ENCODE data around the gene NPTX2. TPM values are rescaled to one million over a fixed set of nuclear protein-coding genes. Genes with fewer than 3 reads are reported as not detected.

NPTX2 gene
- total RNA-seq, 1 donor: 1.1 TPM

DNA sequence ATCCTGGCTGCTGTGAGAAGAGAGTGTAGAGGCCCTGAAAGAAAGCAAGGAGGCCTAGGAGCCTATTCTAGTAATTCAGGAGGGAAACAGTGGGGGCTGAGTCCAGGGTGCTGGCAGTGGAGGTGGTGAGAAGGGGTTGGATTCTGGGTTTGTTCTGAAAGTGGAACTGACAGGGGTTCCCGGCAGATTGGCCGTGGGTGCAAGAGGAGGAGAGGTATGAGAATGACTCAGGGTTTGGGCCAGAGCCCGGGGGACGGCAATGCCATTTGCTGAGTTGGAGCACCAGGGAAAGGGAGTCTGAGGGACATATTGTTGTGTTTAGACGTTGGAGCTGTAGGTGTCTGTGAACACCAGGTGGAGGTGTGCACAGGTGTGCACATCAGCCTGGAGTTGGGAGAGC lies 38.5 kb downstream of the NPTX2 start:
- Histone ChIP-seq H4K20me1 (ENCODE audit: insufficient read depth, low read length) (no peaks in the 10 kb centered on the region), H3K79me2 (ENCODE audit: insufficient read depth, low read length) (no peaks in the 10 kb centered on the region), H3K4me3 (ENCODE audit: insufficient read depth, low read length) (no peak overlapping the region), H3K27me3 (ENCODE audit: insufficient read depth, low read length) (no peaks in the 10 kb centered on the region), H3K4me2 (ENCODE audit: insufficient read depth, low read length) (no peak overlapping the region), H3K36me3 (ENCODE audit: insufficient read depth, low read length) (no peaks in the 10 kb centered on the region), H3K9me3 (ENCODE audit: low read depth, low read length) (no peaks in the 10 kb centered on the region), H3K4me1 (ENCODE audit: insufficient read depth, low read length) (no peaks in the 10 kb centered on the region), H3K27ac (ENCODE audit: low read depth, low read length) (no peak overlapping the region), H2AFZ (ENCODE audit: low read length) (no peak overlapping the region)
- DNase-seq (ENCODE audit: insufficient read length, low spot score, missing footprints): no peak
- TF ChIP-seq, protein P1, sequence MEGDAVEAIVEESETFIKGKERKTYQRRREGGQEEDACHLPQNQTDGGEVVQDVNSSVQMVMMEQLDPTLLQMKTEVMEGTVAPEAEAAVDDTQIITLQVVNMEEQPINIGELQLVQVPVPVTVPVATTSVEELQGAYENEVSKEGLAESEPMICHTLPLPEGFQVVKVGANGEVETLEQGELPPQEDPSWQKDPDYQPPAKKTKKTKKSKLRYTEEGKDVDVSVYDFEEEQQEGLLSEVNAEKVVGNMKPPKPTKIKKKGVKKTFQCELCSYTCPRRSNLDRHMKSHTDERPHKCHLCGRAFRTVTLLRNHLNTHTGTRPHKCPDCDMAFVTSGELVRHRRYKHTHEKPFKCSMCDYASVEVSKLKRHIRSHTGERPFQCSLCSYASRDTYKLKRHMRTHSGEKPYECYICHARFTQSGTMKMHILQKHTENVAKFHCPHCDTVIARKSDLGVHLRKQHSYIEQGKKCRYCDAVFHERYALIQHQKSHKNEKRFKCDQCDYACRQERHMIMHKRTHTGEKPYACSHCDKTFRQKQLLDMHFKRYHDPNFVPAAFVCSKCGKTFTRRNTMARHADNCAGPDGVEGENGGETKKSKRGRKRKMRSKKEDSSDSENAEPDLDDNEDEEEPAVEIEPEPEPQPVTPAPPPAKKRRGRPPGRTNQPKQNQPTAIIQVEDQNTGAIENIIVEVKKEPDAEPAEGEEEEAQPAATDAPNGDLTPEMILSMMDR (IDR thresholded peaks at IDR 0.05; ENCODE audit: extremely low read depth, low read depth, low read length): no peak

DNA sequence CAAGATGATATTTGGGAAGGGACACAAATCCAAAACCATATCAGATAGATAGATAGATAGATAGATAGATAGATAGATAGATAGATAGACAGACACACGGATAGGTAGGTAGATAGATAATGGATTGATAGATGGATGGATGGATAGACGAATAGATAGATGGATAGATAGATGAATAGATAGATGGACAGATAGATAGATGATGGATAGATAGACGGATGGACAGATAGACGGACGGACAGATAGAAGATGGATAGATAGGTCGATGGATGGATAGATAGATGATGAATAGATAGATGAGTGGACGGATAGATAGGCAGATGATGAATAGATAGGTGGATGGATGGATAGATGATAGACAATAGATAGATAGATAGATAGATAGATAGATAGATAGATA lies 39.8 kb downstream of the NPTX2 start:
- H3K36me3 ChIP-seq (ENCODE audit: insufficient read depth, low read length): no peaks in the 10 kb centered on the region
- H3K79me2 ChIP-seq (ENCODE audit: insufficient read depth, low read length): no peaks in the 10 kb centered on the region
- no peak overlapping the region for H3K4me3 ChIP-seq (ENCODE audit: insufficient read depth, low read length)
- no peaks in the 10 kb centered on the region for H3K9me3 ChIP-seq (ENCODE audit: low read depth, low read length)
- no peaks in the 10 kb centered on the region for H4K20me1 ChIP-seq (ENCODE audit: insufficient read depth, low read length)
- no peak overlapping the region for H3K4me2 ChIP-seq (ENCODE audit: insufficient read depth, low read length)
- no peak for DNase-seq (ENCODE audit: insufficient read length, low spot score, missing footprints)
- H3K4me1 ChIP-seq (ENCODE audit: insufficient read depth, low read length): no peaks in the 10 kb centered on the region
- TF ChIP-seq, protein P1 (IDR thresholded peaks at IDR 0.05; ENCODE audit: extremely low read depth, low read depth, low read length): no peak
- no peaks in the 10 kb centered on the region for H3K27me3 ChIP-seq (ENCODE audit: insufficient read depth, low read length)
- no peak overlapping the region for H3K27ac ChIP-seq (ENCODE audit: low read depth, low read length)
- no peak overlapping the region for H2AFZ ChIP-seq (ENCODE audit: low read length)

GRCh38 chr7:98657736-98658135 lies 40.7 kb downstream of the NPTX2 start:
- Histone ChIP-seq H3K4me2 (ENCODE audit: insufficient read depth, low read length) (no peak overlapping the region), H3K27ac (ENCODE audit: low read depth, low read length) (no peak overlapping the region), H3K36me3 (ENCODE audit: insufficient read depth, low read length) (no peaks in the 10 kb centered on the region), H3K4me3 (ENCODE audit: insufficient read depth, low read length) (no peak overlapping the region), H3K27me3 (ENCODE audit: insufficient read depth, low read length) (no peaks in the 10 kb centered on the region), H3K9me3 (ENCODE audit: low read depth, low read length) (no peaks in the 10 kb centered on the region), H2AFZ (ENCODE audit: low read length) (no peak overlapping the region), H3K4me1 (ENCODE audit: insufficient read depth, low read length) (no peaks in the 10 kb centered on the region), H4K20me1 (ENCODE audit: insufficient read depth, low read length) (no peaks in the 10 kb centered on the region), H3K79me2 (ENCODE audit: insufficient read depth, low read length) (no peaks in the 10 kb centered on the region)
- TF ChIP-seq, protein P1 (IDR thresholded peaks at IDR 0.05; ENCODE audit: extremely low read depth, low read depth, low read length): no peak
- no peak for DNase-seq (ENCODE audit: insufficient read length, low spot score, missing footprints)

DNA sequence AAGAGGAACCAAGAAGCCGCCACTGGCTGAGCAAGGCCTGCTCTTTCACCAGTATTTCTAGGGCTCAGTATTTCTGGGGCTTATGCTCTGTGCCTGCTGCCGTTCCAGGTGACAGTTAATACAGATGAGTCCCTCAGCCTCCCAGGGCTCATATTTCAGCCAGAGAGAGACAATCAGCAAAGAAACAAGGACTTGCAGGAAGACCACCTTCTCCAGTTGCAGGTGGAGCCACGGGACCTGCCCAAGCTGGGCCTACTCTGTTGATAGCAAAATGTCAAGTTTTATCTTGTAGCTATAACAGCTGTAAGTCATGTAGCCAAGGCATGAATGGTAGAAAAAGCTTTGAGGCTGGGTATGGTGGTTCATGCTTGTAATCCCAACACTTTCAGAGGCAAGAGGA lies 42.7 kb downstream of the NPTX2 start:
- no peak for DNase-seq (ENCODE audit: insufficient read length, low spot score, missing footprints)

More for the DNA sequence above, 42.7 kb downstream of the NPTX2 start:
- H3K9me3 ChIP-seq (ENCODE audit: low read depth, low read length): no peaks in the 10 kb centered on the region
- no peaks in the 10 kb centered on the region for H3K4me1 ChIP-seq (ENCODE audit: insufficient read depth, low read length)
- H4K20me1 ChIP-seq (ENCODE audit: insufficient read depth, low read length): no peaks in the 10 kb centered on the region
- TF ChIP-seq, protein P1 (IDR thresholded peaks at IDR 0.05; ENCODE audit: extremely low read depth, low read depth, low read length): no peak
- no peak overlapping the region for H3K4me3 ChIP-seq (ENCODE audit: insufficient read depth, low read length)
- H3K79me2 ChIP-seq (ENCODE audit: insufficient read depth, low read length): no peaks in the 10 kb centered on the region
- no peak overlapping the region for H3K4me2 ChIP-seq (ENCODE audit: insufficient read depth, low read length)
- H3K27ac ChIP-seq (ENCODE audit: low read depth, low read length): no peak overlapping the region
- H2AFZ ChIP-seq (ENCODE audit: low read length): no peak overlapping the region
- H3K36me3 ChIP-seq (ENCODE audit: insufficient read depth, low read length): no peaks in the 10 kb centered on the region
- no peaks in the 10 kb centered on the region for H3K27me3 ChIP-seq (ENCODE audit: insufficient read depth, low read length)
